GM18909 (cell line): ENCODE data around the gene GDPD5.

Experiments
- ATAC-seq: cut with Tn5 transposase; IDR thresholded peaks from one replicate; pipeline ENCODE4 v1.9.1; 2021; ENCODE audit warnings: mild to moderate bottlenecking; ENCODE audit not compliant: unreplicated experiment, poor library complexity

The GDPD5 gene

DNA sequence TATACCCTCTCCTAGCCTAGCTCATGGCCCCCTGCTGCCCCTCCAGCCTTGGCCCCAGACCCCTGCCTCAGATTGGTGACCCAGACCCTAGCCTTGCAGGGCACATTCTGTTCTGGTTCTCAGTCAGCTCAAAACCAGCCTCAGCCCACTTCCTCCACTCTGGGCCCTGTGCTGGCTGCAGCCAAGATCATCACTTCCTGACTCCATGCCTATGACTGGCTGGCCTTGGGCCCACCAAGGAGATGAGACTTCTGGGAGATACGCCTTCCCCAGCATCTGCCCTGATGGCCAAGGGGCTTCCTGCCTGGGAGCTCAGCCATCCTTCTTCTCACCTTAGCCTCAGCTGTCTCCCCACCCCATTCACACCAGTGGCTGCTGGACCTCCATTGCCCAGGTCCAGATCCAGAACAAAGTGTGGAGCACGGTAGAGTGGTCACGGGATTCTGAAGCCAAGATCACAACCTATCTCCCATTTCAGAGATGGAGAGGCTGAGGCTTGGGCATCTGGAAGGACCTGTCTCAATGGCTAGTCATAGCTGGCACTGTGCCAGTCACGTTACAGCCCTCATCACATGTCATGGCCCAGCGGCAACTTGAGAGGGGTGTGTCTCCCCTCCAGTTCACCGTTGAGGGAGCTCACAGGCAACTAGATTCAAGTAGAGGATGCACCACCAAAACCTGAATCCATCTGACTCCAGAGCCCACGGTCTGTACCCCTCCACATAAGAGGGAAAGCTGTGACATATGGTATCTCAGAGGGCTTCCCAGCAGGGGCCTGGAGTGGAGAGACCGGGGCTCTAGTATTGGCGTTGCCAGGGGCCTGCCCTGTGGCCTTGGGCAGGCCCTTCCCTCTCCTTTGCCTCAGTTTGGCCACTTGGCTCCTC is 49.7 kb downstream of the GDPD5 start:
- ATAC-seq: no peak

DNA sequence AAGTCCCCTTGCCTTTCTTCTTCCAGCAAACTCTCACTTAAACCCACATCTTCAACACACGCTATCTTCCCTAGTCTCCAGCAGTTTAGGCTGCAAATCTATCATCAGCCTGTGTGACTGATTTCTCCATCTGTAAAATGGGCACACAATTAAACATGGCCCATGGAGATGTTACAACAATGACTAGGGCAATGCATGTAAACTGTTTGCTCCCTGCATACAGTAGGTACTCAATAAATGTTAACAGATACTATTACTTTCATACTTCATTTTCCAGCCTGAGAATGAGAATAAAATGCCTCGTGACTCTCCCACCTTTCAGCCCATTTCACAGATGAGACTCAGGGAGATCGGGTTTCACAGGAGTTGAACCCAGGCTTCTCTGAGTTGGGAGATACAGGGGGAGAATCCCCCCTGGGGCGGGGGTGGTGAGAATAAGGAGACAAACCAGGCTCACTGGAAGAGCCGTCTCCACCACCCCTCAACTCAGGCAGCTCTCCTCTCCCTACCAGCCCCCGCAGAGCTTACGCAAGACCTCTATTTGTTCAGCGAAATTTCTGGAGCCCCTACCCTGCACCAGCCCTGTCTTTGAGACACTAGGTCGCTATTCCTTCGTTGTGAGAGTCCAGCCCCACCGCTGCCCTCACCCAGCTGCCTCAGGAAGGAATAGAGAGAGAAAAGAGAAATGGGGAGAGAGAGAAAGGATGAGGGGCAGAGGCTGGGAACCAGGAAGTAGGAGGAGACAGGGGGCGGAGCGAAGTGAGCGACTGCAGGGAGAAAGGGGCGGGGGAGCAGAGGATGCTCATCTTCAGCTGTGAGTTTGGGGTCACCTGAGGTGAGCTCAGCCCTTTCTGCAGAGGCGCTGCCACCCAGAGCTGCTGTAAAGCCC is 50.6 kb downstream of the GDPD5 start:
- ATAC-seq: no peak

DNA sequence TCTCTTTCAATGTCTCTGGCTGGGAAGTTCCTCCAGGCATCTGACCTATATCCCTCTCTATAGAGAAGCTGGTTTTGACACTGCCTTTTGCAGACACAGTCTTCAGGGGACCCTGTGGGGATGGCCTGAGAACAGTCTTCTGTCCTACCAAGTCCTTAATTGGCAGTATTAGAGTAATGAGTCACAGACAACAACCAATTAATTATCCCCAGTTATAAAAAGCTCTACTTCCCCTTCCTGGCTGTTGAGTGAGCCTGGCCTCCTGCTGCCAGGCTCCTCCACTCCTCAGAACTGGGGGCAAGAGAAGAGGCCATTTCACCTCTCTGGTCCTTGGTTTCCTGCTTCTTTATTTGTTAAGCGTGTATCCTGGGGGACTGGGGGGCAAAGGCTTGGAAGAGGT is 51.5 kb downstream of the GDPD5 start:
- no peak for ATAC-seq

DNA sequence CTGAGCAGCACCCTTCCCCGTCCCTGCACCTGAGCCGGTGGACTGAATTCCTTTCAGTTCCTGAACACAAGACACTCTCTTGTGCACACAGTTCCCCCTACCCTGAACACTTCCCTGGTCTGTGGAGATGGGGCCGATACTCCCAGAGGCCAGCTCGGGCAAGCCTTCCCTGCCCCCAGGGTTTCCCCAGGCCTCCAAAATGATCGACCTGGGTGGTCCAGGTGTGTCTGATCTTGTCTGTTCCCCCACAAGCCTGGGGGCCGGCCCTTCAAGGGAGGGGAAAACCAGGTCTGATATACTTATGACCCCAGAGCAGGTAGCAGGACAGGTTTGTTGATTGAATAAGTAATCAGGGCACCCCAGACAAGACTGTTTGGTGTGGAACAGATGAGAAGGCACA is 52.1 kb downstream of the GDPD5 start:
- ATAC-seq: no peak

DNA sequence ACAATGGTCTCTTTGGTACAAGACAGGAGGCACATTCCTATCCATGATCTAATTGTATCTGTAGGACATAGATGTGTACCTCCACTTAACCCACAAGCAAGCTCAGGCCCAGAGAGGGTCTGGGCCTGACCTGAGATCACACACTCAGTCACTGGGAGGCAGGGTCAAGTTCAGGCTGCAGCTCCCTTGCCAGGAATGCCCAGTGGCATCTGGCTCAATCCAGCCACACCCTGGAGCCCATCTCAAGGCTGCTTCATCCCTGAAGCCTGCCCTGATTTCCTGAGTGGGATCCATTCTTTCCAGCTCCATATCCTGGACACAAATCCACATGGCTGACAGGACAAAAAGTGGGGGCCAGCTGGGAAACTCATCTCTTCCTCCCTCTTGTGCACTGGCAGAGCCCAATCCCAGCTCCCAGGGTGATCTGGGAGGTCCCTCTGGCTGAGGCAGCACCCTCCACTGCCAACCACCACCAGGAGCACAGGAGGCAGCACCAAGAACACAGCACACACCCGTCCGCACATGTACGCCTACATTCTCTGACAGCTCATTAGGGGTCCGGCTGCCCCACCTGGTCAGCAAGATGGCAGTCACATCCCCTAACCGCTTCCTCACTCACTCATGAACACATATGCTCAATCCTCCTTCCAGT is 53.5 kb downstream of the GDPD5 start:
- no peak for ATAC-seq

DNA sequence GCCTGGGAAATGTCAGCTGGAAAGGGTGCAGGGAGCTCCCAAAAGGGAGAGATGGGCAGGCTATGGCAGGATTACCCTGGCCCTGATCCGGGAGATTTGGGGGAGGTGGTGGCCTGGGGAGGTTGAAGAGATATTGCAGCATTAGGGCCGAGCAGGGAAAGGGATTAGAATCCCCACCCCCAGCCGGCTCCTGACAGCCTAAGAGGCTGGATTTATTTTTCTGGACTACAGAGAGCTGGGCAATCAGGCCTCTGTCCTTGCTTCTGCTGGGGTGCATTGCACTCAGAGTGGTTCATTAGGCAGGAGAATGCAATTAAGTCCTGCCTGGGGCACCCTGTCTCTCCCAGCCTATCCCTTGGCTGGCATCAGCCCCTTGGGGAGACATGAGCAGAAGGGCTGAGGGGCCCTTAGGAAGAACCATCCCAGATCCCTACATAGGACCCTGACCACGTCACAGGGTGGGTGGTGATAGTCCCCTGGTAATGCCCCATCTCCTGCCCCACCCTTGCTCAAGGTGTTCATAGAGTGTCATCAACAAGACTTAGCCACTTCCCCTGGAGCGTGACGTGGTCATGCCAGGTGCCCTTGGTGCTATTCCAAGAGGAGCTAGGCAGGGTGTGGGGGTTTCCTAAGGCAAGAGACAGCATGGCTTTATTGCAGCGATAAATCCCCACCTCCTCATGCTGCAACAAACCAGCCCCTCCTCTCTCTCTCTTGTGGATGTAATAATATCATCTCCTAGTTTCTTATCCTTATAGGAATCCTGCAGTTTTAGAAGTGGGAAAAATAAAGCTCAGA is 54.4 kb downstream of the GDPD5 start:
- ATAC-seq: no peak

DNA sequence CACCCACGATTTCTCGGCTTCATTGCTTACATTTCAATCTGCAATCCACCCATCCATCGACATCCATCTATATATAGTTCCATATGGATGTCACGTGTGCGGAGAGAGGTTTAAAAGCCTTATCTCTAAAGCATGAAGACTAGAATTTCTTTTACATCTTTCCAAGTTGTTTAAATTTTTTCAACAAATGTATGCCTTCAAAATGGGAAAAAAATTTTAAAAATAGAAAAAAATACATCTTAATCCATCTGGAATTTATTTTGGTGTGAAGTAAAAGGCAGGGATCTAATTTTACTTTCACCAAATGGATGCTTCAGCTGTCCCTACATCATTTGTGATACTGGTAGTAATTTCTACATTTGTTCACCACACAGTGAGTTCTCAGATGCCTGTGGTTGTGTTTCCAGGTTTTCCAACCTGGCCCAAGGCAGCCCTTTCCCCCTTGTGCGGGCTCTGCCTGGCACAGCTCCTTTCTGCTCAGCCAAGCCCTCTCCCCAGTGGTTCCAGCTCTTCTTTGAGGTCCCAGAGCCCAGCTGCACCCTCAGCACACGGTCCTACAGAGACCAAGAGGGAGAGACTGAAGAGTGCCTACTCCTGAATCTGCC is 55.2 kb downstream of the GDPD5 start:
- ATAC-seq: no peak

DNA sequence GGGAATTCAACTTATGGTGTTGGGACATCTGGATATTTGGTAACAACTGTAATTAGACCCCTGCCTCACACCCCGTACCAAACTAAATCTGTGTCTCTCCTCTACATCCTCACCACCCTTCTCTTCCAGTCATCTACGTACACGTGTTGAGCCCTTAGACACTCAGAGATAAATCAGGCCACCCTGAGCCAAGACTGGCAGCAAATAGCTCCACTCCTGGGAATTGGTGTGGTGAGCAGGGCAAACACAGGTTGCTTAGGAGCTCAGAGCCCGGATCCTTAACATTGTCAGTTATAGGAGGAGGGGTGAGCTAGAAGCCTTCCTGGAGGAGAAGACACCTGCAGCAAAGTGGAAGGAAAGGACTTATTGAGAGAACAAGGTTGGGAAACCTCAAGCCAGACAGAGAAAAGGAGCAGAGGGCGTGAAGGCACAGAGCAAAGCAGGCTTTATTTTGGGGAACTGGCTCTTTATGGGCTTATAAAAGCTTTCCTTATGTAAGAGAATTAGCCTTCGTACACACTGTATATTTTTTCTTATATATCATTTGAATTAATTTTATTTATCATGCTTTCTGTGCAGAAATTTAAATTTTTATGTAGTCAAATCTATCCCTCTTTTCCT is 55.8 kb downstream of the GDPD5 start:
- ATAC-seq: no peak

DNA sequence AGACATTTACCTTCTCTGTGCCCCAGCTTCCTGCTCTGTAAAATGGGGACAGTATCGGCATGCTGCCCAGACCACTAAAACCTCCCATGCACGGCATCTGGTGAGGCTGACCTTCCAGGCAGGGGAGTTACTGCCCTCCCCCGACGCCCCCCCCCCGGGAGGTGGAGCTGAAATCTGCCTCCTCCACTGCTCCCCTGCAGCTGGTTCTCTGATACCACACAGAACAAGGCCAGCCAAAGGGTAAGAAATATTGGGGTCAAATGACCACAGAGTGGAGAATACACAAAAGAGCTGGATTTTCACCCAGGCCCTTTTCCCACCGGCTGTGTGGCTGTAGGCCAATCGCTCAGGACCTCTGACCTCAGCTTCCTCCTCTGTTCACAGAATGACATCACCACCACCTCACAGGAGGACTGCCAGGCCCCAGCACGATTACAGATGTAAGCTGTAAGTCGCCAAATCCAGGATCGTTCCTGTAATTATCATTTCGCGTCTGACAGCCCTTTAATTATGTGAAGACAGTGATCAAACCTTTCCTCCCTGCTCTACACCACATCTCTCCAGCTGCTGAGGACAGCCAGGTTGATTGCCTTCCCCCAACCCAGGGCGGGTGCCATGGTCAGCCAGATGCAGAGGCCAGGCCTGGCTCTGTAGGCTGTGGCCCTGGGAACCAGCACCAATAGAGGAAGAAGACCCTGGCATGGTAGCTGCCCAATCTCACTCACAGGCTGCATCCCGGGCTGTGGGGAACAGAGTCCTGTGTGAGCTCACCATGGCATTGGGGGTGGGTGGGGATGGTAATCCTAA is 57.0 kb downstream of the GDPD5 start:
- ATAC-seq: no peak

DNA sequence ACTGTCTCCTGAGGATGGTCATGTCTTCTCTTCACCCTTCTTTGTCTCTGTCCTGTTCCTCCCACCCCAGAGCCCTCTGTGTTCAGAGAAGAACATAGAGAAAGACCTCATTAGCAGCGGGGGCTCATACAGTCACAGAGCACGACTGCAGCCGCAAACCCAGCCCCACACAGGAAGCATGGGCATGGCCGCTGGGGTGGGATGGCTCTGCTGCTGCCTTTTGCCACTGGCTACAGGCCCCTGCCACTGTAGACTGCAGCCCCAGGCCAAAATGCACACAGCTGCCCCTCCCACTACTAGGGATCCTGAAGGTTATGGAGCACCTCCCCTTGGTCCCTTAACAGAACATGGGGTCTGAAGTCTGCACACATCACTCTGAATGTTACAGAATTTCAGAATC is 57.9 kb downstream of the GDPD5 start:
- no peak for ATAC-seq

DNA sequence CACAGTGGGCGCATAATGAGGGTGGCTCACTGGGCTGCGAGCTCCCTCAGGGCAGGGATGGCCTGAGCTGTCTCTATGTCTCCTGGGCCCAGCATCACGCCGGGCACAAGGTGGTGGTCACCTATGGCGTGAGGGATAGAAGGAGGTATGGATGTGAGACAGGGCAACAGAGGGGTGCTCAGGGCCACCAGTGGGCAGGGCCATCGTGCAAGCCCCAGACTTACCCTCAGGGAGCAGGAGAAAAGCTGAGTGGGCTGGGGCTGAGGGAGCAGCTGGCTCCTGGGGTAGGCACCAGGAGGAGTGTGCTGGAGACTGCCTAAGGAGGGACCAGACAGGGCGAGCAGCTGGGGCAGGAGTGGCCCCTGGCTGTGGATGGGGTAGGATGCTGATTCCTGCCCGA is 58.4 kb downstream of the GDPD5 start:
- ATAC-seq: no peak

DNA sequence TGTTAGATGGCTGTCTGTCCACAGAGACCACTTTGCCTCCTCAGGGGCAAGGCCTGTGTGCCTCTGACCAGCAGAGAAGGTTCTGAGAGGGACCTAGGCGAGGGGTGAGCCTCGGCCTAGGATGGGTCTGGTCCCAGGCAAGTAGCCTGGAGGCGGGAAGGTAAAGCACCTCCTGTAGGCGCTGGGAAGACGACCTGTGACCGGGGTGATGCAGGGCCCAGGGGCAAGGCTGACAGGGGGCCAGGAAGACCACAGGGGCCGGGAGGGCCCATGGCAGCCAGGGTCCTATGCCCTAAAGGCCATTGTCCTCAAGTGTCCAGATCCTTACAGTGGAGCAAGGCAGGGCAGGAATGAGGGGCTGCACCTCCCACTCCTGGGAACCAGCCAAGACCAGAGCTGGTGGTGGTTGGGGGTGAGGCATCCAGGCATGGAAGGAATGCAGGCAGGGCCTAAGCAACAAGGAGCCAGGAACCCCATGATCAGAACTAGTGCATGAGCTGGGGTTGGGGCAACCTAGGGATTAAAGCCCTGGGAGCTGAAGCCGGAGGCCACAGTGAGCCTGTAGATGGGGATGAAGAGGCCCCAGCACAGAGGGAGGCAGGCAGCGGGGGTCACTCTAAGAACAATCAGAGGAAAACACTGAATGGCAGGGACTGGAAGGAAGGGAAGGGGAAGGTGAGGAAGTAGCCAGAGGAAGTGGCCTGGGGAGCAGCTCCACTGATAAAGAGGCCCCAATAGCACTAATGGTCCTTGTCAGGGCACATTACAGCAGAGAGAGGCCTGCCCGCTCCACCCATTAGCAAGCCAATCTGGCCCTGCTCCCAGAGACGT is 59.8 kb downstream of the GDPD5 start:
- no peak for ATAC-seq

DNA sequence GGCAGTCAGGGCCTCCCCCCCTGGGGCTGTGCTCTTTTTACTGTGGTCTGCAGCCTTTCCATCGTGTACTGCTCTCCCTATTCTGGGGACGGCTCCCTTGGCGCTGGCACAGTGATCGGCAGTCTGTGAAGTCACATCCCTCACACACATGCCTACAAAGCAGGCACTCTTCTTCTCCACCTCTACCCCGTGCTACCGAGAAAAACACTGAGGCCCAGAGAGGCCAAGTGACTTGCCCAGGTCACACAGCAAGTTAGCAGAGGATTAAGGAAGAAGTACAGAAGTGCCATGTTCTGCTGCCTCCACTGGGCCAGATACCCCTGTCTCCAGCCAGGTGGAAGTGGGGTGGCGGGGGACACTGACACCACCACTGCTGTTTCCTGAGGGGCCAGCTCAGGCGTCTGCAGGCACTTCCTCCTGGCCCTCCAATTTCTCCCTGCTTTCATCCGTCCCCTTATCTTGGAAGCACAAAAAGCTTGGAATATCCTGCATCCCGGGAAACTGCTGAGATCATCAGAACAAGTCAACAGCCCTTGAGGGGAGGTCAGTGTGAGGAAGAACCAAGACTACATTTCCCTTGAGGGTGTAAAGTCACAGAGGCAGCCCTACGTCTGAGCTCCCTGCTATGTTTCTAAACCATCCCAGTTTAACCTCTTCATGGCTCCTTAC is 62.5 kb downstream of the GDPD5 start:
- no peak for ATAC-seq

DNA sequence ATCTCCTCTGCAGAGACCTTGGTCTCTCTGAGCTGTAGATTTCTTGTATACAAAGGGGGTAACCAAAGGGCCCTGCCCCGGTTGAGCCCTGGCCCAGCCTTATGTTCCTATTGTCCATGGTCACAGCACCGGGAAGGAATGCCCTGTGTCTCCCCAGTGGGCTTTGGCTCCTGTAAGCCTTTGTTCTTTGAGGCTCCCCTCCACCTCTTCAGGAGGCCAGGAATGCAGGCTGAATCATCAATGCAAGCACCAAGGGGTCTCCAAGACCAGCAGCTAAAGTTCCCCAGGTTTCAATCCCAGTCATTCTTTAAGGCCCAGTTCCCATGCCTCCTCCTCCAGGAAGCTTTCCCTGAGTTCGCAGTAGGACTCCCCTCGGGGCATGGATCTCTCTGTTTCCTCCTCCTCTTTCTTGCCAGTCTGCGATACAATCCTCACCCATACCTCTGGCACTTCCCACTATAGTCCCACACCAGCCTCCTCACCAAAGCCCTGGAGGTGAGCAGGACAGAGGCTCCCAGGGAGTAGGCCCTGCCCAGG is 63.6 kb downstream of the GDPD5 start:
- ATAC-seq: no peak

DNA sequence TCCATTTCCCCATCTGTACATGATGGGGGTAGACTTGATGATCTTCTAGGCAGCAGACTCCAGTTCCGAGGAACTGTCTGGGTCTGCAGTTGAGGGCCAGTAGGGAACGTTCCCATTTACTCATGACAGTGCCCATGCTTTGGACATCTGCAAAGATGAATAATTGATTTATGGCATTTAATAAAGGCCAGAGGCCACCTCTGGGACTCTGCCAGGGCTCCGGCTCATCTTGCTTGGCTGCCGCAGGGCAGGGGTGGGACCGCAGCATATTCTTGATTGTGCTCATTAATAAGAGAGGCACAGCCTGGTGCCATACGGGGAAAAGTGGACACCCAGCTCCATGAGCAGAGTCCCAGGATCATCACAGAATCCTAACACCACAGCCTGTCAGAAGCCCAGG is 64.6 kb downstream of the GDPD5 start:
- no peak for ATAC-seq

DNA sequence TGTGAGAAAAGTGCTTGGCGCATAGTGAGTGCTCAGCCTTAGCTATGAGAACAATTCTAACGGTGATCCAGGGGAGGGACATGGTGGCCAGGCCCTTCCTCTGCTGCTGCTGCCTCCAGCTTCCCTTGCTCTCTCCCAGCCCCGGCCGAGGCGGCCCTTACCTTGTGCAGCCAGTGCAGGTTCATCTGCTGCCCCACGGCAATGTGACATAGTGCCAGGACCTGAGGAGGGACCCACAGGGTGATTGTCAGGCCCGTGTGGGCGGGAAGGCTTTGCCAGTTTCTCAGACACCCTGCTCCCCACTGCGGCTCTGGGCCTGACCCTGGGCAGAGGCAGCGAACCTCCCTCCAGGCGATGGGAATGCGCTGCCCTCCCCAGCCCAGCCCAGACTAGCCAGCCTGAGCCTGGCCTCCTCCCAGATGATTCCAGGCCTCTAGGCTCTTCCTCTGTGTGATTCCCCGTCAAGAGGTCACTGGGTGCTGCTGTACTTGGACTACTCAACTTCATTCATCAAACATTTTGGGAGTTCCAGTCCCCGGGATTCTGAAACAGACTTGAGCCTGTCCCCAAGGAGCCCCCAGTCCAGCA is 69.1 kb downstream of the GDPD5 start:
- no peak for ATAC-seq

DNA sequence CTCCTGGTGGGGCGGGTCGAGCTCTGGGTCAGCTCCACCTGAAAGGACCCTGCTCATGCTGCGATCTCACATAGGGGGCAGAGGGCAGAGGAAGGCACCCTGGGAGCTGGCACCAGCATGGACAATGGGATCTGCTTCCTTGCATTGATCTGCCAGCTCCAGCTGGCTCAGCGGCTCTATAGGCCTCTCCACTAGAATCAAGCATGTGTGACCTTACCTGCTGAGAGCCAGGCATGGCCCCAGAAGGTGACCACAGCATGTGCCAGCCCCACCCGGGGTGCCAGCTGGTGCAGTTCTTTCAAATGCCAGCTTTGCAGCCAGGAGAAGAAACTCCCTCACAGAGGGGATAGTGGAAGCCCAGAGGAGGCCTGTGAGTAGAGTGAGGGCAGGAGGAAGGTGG is 70.8 kb downstream of the GDPD5 start:
- no peak for ATAC-seq
